ENCODE measurements around the gene EGLN1.

DNA sequence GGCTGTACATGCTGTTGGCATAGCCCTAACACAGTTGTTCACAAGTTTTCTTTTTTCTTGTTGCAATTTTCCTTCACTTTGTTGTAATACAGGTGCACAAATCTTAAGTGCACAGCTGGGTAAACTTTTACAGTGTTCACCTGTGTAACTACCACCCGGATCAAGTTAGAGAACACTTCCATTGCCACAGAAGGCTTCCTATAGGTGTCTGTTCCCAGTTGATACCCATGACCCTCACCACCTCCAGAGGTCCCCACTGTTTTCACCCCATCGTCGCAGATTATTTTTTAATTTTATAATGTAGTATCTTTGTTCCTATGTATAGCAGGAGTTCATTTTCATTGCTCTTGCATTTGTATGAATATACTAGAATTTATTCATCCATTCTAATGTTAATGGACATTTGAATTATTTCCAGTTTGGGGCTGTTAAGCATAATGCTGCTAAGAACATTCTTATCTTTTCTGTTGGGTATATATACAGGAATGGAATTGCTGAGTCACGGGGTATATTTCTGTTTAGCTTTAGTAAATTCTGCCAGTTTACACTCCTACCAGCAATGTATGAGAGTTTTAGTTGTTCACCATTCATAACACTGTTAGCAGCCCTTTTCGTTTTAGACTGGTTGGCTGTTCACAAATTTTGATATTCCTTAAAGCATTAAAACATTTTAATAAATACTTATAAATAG, 67.6 kb downstream of the EGLN1 start:
- TF ChIP-seq GATA2 (IDR thresholded peaks at IDR 0.05; ENCODE audit: low read depth, low read length) (no peak), GATA3 (IDR thresholded peaks at IDR 0.05; ENCODE audit: low read depth, low read length) (no peak)

Data from SH-SY5Y (cell line).